Stimulated activated CD8-positive, alpha-beta memory T cell treated with anti-CD3 and anti-CD28 coated beads, Interleukin-15, amount 100 ng/mL, for 1 hour (primary cell): ENCODE measurements around the gene ZNF839.
"Not testable (repeated sequence)": the region's sequence is repeated elsewhere in the genome, so short reads cannot be mapped to it uniquely, and the experiment has no call there.

ENCODE experiments used
- DNase-seq: peaks from one replicate; pipeline ENCODE4 v3.0.0-alpha.2; 2020; ENCODE audit warnings: low read depth

ZNF839 gene

DNA sequence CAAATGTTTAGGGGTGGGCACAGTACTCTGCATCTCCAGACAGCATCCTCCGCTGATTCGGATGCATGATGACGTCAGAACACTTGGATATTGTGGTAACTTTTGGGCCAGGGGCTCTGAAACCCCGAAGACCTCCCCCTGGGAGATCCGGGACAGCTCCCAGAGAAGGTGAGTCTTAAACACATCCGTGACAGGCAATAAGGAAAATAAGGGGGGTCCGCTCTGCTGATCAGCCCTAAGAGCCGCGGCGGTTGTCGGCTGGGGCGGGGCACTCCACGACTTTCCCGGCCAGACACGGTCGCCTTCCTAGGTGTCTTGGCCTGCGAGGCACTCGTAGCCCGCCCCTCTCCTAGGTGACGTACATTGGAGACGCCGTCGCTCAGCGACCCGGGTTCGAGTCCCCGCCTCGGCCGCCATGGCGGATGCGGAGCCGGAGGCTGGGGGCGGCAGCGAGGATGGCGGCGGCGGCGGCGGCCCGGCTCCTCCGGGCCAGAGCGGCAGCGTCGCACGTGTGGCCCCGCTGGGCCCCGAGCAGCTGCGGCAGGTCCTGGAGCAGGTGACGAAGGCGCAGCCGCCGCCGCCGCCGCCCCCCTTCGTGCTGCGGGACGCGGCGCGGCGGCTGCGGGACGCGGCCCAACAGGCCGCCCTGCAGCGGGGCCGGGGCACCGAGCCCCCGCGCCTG, at the start of gene ZNF839:
Gene ZNF839 (plus strand): TSS at position 396 of the 682 bp plus-strand sequence. CDS start 20 bp downstream, at position 416.
- DNase-seq = peak; percentile 88

DNA sequence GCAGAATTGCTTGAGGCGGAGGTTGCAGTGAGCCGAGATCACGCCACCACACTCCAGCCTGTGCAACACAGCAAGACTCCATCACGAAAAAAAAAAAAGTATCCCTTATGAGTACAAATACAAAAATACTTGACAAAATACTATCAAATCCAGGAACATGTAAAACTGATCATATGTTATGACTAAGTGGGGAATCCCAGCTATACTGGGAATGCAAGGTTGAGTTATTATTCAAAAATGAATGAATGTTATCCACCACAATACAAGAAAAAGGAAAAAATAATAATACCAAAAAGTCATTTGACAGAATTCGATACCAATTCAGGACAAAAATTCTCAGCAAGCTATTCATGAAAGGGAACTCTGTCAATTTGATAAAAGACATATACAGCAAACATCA, 47.2 kb upstream of the ZNF839 start:
- no peak for DNase-seq

DNA sequence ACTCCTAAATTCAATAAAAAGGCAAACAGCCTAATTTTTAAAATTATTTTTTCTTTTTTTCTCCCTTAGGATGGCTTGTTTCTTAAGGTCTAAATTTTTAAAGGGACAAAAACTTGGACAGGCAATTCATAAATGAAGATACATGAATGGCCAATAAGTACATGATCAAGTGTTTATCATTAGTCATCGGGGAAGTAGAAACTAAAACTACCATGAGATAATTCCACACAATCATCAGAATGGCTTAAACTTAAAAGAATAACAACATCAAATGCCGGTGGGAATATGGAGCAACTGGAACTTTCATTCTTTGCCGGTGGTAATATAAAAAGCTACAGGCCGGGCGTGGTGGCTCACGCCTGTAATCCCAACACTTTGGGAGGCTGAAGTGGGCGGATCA, 43.7 kb upstream of the ZNF839 start:
- no peak for DNase-seq

- DNase-seq = no peak
Observed at GRCh38 chr14:102277874-102278630, 41.5 kb upstream of the ZNF839 start.

DNA sequence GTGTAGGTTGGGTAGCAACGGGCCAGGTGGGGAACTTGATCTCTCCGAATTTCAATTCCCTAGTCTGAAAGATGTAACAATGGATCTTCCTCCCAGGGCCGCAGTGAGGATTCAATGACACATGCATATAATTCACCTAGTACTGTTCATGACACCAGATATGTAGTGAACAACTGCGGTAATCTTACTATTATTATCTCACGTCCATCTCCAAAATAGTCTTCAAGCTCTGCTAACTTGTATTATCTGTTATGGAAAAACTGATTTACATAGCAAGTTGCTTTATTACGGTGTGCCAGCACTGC, 41.0 kb upstream of the ZNF839 start:
- DNase-seq = no peak

GRCh38 chr14:102279282-102279681, 40.3 kb upstream of the ZNF839 start:
- DNase-seq = no peak

DNA sequence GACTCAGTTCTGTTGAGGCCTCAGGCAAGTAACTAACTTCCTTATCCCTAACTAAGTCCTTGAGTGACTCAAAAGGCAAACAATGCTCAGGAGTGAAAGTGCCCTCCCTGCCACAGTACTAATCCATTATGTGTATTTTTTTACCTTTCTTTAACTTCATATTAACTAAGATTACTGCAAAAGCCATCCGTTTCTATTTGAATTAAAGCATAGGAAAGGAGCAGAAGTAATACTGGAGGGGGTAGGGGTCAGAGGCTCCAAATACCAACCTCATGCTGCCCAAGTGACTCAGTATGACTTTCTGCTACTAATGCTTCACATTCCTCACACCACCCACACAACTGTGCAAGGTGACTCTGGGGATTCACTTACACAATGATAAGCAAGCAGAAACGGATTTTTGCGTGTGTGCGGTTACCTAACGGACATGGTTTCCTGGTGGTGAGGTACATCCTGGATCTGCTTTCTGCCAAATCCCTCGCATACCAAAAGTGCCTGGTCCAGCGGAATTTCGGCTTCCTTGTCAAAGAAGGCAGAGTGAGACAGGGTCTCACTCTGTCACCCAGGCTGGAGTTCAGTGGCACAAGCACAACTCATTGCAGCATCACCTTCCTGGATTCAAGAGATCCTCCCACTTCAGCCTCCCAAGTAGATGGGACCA, 39.7 kb upstream of the ZNF839 start:
- no peak for DNase-seq

GRCh38 chr14:102280376-102280962, 39.1 kb upstream of the ZNF839 start:
- DNase-seq = no peak

DNA sequence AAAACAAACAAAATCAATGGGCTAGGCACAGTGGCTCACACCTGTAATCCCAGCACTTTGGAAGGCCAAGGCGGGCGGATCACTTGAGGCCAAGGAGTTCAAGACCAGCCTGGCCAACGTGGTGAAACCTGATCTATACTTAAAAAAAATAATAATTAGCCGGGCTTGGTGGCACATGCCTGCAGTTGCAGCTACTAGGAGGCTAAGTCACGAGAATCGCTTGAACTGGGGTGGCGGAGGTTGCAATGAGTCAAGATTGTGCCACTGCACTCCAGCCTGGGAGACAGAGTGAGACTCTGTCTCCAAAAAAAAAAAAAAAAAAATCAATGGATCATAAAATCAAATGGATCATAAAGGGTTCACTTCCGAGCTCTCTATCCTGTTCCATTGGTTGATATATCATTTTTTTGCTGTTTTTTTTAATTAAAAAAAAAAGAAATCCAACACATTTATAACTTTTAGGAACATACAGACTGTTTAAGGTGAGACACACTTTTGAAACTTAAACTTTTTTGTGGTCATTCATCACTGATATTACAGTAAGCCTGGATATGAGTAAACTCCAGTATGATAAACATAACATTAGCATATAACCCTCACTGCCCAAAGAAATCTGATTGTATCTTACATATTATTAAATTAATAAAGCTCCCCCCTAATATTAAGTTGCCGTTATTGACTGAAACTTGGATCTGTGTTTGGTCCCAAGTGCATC, 36.6 kb upstream of the ZNF839 start:
- DNase-seq = no peak

DNA sequence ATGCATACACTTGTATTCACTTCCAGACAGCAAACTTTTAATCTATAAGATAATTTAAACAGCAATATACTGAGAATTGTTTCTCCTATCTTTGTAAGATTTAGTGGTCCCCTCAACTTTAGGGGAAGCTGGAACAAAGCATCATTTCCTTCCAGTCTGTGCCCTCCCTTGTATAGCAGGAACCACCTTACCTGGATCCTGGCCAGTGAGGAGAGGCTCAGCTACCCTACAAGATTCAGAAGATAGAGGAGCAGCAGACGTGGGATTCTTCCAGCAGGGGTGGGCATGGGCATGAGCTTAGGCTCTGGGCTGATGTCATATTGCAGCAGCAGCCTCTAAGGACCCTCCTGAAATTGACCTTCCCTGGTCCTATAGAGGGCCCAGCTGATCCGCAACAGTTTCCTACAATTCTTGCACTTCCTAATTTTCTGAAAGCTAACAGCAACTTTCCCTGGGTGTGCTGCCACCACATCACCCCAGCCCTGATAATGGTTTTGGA, 35.9 kb upstream of the ZNF839 start:
- no peak for DNase-seq

GRCh38 chr14:102285106-102285505, 34.4 kb upstream of the ZNF839 start:
- no peak for DNase-seq

GRCh38 chr14:102288139-102288538, 31.4 kb upstream of the ZNF839 start:
- DNase-seq = no peak

GRCh38 chr14:102292441-102292840, 27.1 kb upstream of the ZNF839 start:
- DNase-seq = no peak

GRCh38 chr14:102293781-102294180, 25.8 kb upstream of the ZNF839 start:
- DNase-seq = no peak

DNA sequence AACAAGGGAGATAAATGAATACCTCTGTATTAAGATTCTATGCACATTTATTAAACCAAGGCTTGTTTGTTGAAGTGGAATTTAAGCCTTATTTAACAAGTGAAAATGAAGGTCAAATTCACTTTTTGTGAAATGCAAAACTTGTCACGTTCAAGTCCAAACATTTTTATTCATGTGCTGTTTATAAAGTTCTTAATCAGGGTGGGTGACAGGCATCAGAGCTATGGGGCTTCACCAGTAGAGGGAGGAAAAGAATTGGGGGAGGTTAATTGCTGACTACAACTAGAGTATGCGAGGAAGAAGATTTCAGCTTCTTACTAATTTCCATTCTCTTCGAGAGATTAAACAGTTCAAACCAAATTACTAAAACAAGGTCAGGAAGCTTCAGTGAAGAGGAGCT, 24.3 kb upstream of the ZNF839 start:
- DNase-seq = no peak

GRCh38 chr14:102297436-102298170, 21.9 kb upstream of the ZNF839 start:
- DNase-seq = no peak

DNA sequence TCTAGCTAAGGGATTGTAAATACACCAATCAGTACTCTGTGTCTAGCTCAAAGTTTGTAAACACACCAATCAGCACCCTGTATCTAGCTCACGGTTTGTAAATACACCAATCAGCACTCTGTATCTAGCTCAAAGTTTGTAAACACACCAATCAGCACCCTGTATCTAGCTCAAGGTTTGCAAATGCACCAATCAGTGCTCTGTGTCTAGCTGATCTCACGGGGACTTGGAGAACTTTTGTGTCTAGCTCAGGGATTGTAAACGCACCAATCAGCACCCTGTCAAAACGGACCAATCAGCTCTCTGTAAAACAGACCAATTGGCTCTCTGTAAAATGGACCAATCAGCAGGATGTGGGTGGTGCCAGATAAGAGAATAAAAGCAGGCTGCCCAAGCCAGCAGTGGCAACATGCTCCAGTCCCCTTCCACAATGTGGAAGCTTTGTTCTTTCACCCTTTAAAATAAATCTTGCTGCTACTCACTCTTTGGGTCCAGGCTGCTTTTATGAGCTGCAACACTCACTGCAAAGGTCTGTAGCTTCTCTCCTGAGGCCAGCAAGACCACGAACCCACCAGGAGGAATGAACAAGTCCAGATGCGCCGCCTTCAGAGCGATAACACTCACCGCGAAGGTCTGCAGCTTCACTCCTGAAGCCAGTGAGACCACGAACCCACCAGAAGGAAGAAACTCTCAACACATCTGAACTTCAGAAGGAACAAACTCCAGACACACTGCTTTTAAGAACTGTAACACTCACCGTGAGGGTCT, 21.1 kb upstream of the ZNF839 start:
- DNase-seq = not testable (repeated sequence)

DNA sequence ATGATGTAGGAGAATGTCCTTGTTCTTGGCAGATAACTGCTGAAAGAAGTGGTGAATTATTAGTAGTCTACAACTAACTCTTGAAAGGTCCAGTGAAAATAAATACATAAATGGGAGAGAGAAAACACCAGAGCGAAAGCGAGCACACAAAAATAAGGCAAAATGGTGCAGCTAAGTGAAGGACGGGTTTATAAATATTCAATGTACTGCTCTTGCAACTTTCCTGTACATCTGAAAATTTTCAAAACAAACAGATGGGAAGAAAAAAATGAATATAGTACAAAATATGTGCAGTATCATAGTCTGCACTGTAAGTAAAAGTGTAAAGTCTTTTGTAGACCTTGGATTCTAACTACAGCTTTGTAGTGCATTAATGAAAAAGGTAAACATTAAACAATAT, 15.9 kb upstream of the ZNF839 start:
- no peak for DNase-seq

- DNase-seq = peak; percentile 92
Observed at GRCh38 chr14:102304611-102305506, 14.7 kb upstream of the ZNF839 start, which contains the start of gene MOK. Gene MOK (minus strand): TSS chr14:102305164. CDS start chr14:102304968, 196 bp downstream.
